ENCODE data around the gene GAK.

GAK gene

GRCh38 chr4:953574-953915, 21.4 kb upstream of the GAK start:
- no peaks in the 10 kb centered on the region for H3K27me3 Mint-ChIP-seq
- no peak for ATAC-seq (replicated peaks; ENCODE audit: extremely low read depth, poor library complexity, severe bottlenecking)
- DNase-seq (ENCODE audit: low spot score in 2 of 2): no peak
- H3K27ac Mint-ChIP-seq (ENCODE audit: low read depth): no peak overlapping the region
- no peak overlapping the region for H3K4me3 Mint-ChIP-seq
- H3K9me3 Mint-ChIP-seq: no peaks in the 10 kb centered on the region
- peaks cover 6% of the 10 kb centered on the region for H3K36me3 Mint-ChIP-seq (ENCODE audit: insufficient read depth)
- H3K4me1 Mint-ChIP-seq: peaks cover 6% of the 10 kb centered on the region

- Mint-ChIP-seq H3K27ac (ENCODE audit: low read depth) (no peak overlapping the region), H3K4me1 (peaks cover 8% of the 10 kb centered on the region), H3K9me3 (no peaks in the 10 kb centered on the region), H3K27me3 (no peaks in the 10 kb centered on the region), H3K36me3 (ENCODE audit: insufficient read depth) (peaks cover 5% of the 10 kb centered on the region), H3K4me3 (no peak overlapping the region)
- DNase-seq (ENCODE audit: low spot score in 2 of 2) (no peak), ATAC-seq (replicated peaks; ENCODE audit: extremely low read depth, poor library complexity, severe bottlenecking) (no peak)
Measured at GRCh38 chr4:952881-953573, 20.9 kb upstream of the GAK start.

GRCh38 chr4:951594-952468, 19.7 kb upstream of the GAK start:
- ATAC-seq (replicated peaks; ENCODE audit: extremely low read depth, poor library complexity, severe bottlenecking) (no peak), DNase-seq (ENCODE audit: low spot score in 2 of 2) (no peak)
- Mint-ChIP-seq H3K27me3 (no peaks in the 10 kb centered on the region), H3K9me3 (no peaks in the 10 kb centered on the region), H3K36me3 (ENCODE audit: insufficient read depth) (peaks cover 5% of the 10 kb centered on the region), H3K4me3 (no peak overlapping the region), H3K27ac (ENCODE audit: low read depth) (peak overlapping the region; percentile 81), H3K4me1 (peaks cover 14% of the 10 kb centered on the region)

GRCh38 chr4:951186-951585, 19.1 kb upstream of the GAK start:
- no peak for ATAC-seq (replicated peaks; ENCODE audit: extremely low read depth, poor library complexity, severe bottlenecking)
- peaks cover 5% of the 10 kb centered on the region for H3K36me3 Mint-ChIP-seq (ENCODE audit: insufficient read depth)
- no peaks in the 10 kb centered on the region for H3K27me3 Mint-ChIP-seq

GRCh38 chr4:950136-951020, 18.3 kb upstream of the GAK start:
- H3K4me3 Mint-ChIP-seq: no peak overlapping the region
- no peak overlapping the region for H3K27ac Mint-ChIP-seq (ENCODE audit: low read depth)
- no peaks in the 10 kb centered on the region for H3K9me3 Mint-ChIP-seq

More at GRCh38 chr4:951186-951585, 19.1 kb upstream of the GAK start:
- H3K4me3 Mint-ChIP-seq: no peak overlapping the region
- peaks cover 16% of the 10 kb centered on the region for H3K4me1 Mint-ChIP-seq
- H3K9me3 Mint-ChIP-seq: no peaks in the 10 kb centered on the region
- DNase-seq (ENCODE audit: low spot score in 2 of 2): no peak
- H3K27ac Mint-ChIP-seq (ENCODE audit: low read depth): no peak overlapping the region

GRCh38 chr4:949656-950055, 17.5 kb upstream of the GAK start:
- Mint-ChIP-seq H3K27ac (ENCODE audit: low read depth) (no peak overlapping the region), H3K9me3 (no peaks in the 10 kb centered on the region), H3K4me3 (no peak overlapping the region), H3K36me3 (ENCODE audit: insufficient read depth) (peaks cover 5% of the 10 kb centered on the region), H3K27me3 (no peaks in the 10 kb centered on the region), H3K4me1 (peaks cover 27% of the 10 kb centered on the region)
- DNase-seq (ENCODE audit: low spot score in 2 of 2): no peak
- no peak for ATAC-seq (replicated peaks; ENCODE audit: extremely low read depth, poor library complexity, severe bottlenecking)

More at GRCh38 chr4:950136-951020, 18.3 kb upstream of the GAK start:
- H3K36me3 Mint-ChIP-seq (ENCODE audit: insufficient read depth): peaks cover 5% of the 10 kb centered on the region
- H3K27me3 Mint-ChIP-seq: no peaks in the 10 kb centered on the region
- ATAC-seq (replicated peaks; ENCODE audit: extremely low read depth, poor library complexity, severe bottlenecking): no peak
- DNase-seq (ENCODE audit: low spot score in 2 of 2): no peak
- peaks cover 24% of the 10 kb centered on the region for H3K4me1 Mint-ChIP-seq

- Mint-ChIP-seq H3K36me3 (ENCODE audit: insufficient read depth) (peaks cover 3% of the 10 kb centered on the region), H3K27ac (ENCODE audit: low read depth) (peak overlapping the region; percentile 38), H3K4me1 (peaks cover 27% of the 10 kb centered on the region), H3K4me3 (no peak overlapping the region), H3K27me3 (no peaks in the 10 kb centered on the region), H3K9me3 (no peaks in the 10 kb centered on the region)
- DNase-seq (ENCODE audit: low spot score in 2 of 2) (no peak), ATAC-seq (replicated peaks; ENCODE audit: extremely low read depth, poor library complexity, severe bottlenecking) (no peak)
Measured at GRCh38 chr4:948936-949300, 16.8 kb upstream of the GAK start.

- no peak overlapping the region for H3K4me3 Mint-ChIP-seq
- no peaks in the 10 kb centered on the region for H3K9me3 Mint-ChIP-seq
- H3K27me3 Mint-ChIP-seq: no peaks in the 10 kb centered on the region
- H3K27ac Mint-ChIP-seq (ENCODE audit: low read depth): peak overlapping the region; percentile 38
- peaks cover 27% of the 10 kb centered on the region for H3K4me1 Mint-ChIP-seq
- H3K36me3 Mint-ChIP-seq (ENCODE audit: insufficient read depth): peaks cover 2% of the 10 kb centered on the region
- ATAC-seq (replicated peaks; ENCODE audit: extremely low read depth, poor library complexity, severe bottlenecking): no peak
- DNase-seq (ENCODE audit: low spot score in 2 of 2): no peak
Measured at GRCh38 chr4:948101-948935, 16.2 kb upstream of the GAK start.

GRCh38 chr4:947491-947971, 15.4 kb upstream of the GAK start:
- Mint-ChIP-seq H3K4me3 (no peak overlapping the region), H3K36me3 (ENCODE audit: insufficient read depth) (peaks cover 2% of the 10 kb centered on the region), H3K27me3 (no peaks in the 10 kb centered on the region), H3K9me3 (no peaks in the 10 kb centered on the region), H3K4me1 (peaks cover 27% of the 10 kb centered on the region), H3K27ac (ENCODE audit: low read depth) (no peak overlapping the region)
- no peak for ATAC-seq (replicated peaks; ENCODE audit: extremely low read depth, poor library complexity, severe bottlenecking)
- no peak for DNase-seq (ENCODE audit: low spot score in 2 of 2)

GRCh38 chr4:946517-947471, 14.7 kb upstream of the GAK start:
- Mint-ChIP-seq H3K27me3 (no peaks in the 10 kb centered on the region), H3K36me3 (ENCODE audit: insufficient read depth) (peaks cover 2% of the 10 kb centered on the region), H3K4me3 (no peak overlapping the region), H3K4me1 (peaks cover 21% of the 10 kb centered on the region), H3K9me3 (no peaks in the 10 kb centered on the region), H3K27ac (ENCODE audit: low read depth) (peak overlapping the region; percentile 76)
- no peak for ATAC-seq (replicated peaks; ENCODE audit: extremely low read depth, poor library complexity, severe bottlenecking)
- DNase-seq (ENCODE audit: low spot score in 2 of 2): no peak

GRCh38 chr4:946103-946450, 14.0 kb upstream of the GAK start:
- Mint-ChIP-seq H3K4me3 (no peak overlapping the region), H3K9me3 (no peaks in the 10 kb centered on the region), H3K36me3 (ENCODE audit: insufficient read depth) (no peaks in the 10 kb centered on the region), H3K4me1 (peaks cover 21% of the 10 kb centered on the region), H3K27ac (ENCODE audit: low read depth) (peak overlapping the region; percentile 76), H3K27me3 (no peaks in the 10 kb centered on the region)
- ATAC-seq (replicated peaks; ENCODE audit: extremely low read depth, poor library complexity, severe bottlenecking) (no peak), DNase-seq (ENCODE audit: low spot score in 2 of 2) (no peak)
